ENCODE measurements around the gene TMEM25. TPM values are rescaled to one million over a fixed set of nuclear protein-coding genes. Genes with fewer than 3 reads are reported as not detected.
A peak's percentile ranks its signal among the peaks of the same experiment; 100 is the strongest.
"Not testable (repeated sequence)": the region's sequence is repeated elsewhere in the genome, so short reads cannot be mapped to it uniquely, and the experiment has no call there.

TMEM25 gene
- total RNA-seq, 4 donors from 2014 or later: 24.9 to 32.1 (median 27.3) TPM

DNA sequence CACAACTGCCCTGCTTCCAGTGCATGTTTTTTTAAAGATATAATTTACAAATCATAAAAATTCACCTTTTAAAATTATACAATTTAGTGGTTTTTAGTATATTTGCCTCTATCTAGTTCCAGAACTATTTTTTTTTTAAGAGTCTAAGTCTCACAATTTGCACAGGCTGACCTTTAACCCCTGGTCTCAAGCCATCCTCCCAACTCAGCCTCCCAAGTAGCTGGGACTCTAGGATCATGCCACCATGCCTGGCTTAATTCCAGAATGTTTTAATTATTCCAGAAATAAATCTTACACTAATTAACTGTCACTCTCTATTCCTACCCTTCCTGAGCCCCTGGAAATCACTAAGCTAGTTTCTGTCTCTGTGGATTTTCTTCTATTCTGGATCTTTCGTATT is 39.8 kb downstream of the TMEM25 start:
- no peaks in the 10 kb centered on the region for H3K9me3 ChIP-seq
- H3K36me3 ChIP-seq: no peaks in the 10 kb centered on the region
- H3K27me3 ChIP-seq: no peaks in the 10 kb centered on the region
- 91% methylated on average over 1 of the region's 1 CpG for WGBS
- no peak overlapping the region for H3K4me3 ChIP-seq
- peaks cover 37% of the 10 kb centered on the region for H3K4me1 ChIP-seq
- TF ChIP-seq POLR2A (IDR thresholded peaks at IDR 0.05): no peak
- TF ChIP-seq POLR2AphosphoS5 (IDR thresholded peaks at IDR 0.05): no peak
- no peak for TF ChIP-seq EP300 (IDR thresholded peaks at IDR 0.05)
- TF ChIP-seq, protein P1, sequence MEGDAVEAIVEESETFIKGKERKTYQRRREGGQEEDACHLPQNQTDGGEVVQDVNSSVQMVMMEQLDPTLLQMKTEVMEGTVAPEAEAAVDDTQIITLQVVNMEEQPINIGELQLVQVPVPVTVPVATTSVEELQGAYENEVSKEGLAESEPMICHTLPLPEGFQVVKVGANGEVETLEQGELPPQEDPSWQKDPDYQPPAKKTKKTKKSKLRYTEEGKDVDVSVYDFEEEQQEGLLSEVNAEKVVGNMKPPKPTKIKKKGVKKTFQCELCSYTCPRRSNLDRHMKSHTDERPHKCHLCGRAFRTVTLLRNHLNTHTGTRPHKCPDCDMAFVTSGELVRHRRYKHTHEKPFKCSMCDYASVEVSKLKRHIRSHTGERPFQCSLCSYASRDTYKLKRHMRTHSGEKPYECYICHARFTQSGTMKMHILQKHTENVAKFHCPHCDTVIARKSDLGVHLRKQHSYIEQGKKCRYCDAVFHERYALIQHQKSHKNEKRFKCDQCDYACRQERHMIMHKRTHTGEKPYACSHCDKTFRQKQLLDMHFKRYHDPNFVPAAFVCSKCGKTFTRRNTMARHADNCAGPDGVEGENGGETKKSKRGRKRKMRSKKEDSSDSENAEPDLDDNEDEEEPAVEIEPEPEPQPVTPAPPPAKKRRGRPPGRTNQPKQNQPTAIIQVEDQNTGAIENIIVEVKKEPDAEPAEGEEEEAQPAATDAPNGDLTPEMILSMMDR (IDR thresholded peaks at IDR 0.05): no peak
- H3K27ac ChIP-seq: no peak overlapping the region
- no peak for DNase-seq (ENCODE audit: low spot score in 2 of 2)

DNA sequence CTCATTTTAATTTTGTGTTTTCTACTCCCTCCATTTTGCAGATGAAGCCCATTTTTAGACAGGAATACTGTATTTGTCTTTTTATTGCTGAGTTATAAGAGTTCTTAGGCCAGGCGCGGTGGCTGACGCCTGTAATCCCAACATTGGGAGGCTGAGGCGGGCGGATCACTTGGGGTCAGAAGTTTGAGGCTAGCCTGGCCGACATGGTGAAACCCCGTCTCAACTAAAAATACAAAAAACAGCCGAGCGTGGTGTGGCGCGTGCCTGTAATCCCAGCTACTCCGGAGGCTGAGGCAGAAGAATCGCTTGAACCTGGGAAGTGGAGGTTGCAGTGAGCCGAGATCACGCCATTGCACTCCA is 40.7 kb downstream of the TMEM25 start:
- WGBS: 17% methylated on average over 15 of the region's 15 CpGs
- peak overlapping the region; percentile 97 for H3K4me3 ChIP-seq
- DNase-seq (ENCODE audit: low spot score in 2 of 2): not testable (repeated sequence)

DNA sequence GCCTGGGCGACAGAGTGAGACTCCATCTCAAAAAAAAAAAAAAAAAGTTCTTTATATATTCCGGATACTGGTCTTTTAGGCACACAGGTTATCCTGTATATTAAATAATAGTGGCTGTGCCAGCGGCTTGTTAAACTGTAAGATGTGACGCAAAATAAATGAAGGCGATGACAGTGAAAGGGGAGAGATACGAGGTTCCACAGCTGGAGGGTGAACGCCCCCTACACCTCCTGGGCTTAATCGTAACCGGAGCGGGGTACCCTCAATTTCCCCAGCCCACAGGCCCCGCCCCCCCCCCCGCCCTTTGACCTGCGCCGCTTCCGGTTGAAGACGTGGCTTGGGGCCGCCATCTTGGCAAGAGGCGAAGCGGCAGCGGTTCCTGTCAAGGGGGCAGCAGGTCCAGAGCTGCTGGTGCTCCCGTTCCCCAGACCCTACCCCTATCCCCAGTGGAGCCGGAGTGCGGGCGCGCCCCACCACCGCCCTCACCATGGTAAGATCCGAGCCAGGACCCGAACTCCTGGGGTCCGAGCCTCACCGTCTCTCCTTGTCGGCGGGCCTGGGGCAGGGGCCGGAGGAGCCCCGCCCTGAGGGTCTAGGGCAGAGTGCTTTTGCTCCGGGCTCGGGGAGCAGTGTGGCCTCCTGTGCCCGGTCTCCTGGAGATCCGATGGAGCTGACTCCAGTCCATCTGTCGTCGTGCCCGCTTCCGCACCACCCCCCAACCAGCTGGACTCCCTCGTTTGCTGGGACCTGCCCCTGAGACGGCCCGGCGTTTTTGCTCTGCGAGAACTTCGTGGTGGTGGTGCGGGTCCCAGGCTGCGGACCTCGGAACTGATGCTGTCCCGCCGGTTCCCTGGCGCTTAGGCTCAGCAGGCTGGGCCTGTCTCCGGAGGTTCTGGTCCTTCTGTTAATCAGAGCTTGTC is 41.3 kb downstream of the TMEM25 start, which contains the start of gene ARCN1:
ARCN1 (plus strand) TSS at position 349 of the 920 bp plus-strand sequence; CDS start at position 488, 139 bp downstream.
- Histone ChIP-seq H3K27me3 (no peaks in the 10 kb centered on the region), H3K9me3 (no peaks in the 10 kb centered on the region), H3K4me1 (peaks cover 44% of the 10 kb centered on the region), H3K36me3 (no peaks in the 10 kb centered on the region), H3K4me3 (peak within 1 kb of the TSS; percentile 97), H3K27ac (peak within 1 kb of the TSS; percentile 98)
- peak; percentile 88 to 92 for DNase-seq (ENCODE audit: low spot score in 2 of 2)
- peak in 1 of 2 donors; percentile 61 for TF ChIP-seq POLR2A (IDR thresholded peaks at IDR 0.05)
- TF ChIP-seq, protein P1 (IDR thresholded peaks at IDR 0.05): no peak
- WGBS: 1% methylated on average over 28 of the region's 55 CpGs

More for the DNA sequence above, 40.7 kb downstream of the TMEM25 start:
- not testable (repeated sequence) for H3K36me3 ChIP-seq, H3K9me3 ChIP-seq, H3K27me3 ChIP-seq
- H3K27ac ChIP-seq: peak overlapping the region; percentile 98
- H3K4me1 ChIP-seq: peaks cover 38% of the 10 kb centered on the region

DNA sequence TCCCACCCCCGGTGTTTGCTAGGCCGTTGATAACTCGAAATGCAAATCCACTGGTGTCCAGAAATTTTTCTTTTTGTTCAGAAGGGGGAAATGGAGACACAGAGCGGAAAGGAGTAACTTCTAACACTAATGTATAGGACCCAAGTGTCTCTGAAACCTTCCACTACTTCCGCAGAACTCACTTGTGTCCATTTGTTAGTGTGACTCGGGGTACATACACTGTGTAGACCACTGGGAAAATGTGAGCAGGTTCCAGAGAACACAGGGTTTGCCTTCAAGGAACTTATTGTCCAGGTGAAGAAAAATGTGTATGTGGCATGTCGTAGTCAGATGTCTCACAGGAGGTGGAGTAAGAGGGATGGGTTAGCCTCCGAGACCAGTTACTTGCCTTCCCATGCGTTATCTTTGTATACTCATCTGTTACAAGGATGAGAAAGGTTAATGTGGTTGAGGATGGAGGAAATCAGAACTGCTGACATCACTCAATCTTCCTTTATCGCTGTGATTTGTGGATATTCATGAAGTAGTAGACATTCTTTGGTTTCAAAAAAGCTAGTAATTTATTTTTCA is 42.1 kb downstream of the TMEM25 start:
- WGBS: 2% methylated on average over 10 of the region's 10 CpGs
- Histone ChIP-seq H3K4me1 (peaks cover 48% of the 10 kb centered on the region), H3K36me3 (no peaks in the 10 kb centered on the region), H3K4me3 (peak overlapping the region; percentile 97), H3K9me3 (no peaks in the 10 kb centered on the region), H3K27me3 (no peaks in the 10 kb centered on the region), H3K27ac (peak overlapping the region; percentile 98)
- DNase-seq (ENCODE audit: low spot score in 2 of 2): no peak
- TF ChIP-seq EP300 (IDR thresholded peaks at IDR 0.05): no peak
- TF ChIP-seq POLR2AphosphoS5 (IDR thresholded peaks at IDR 0.05): no peak
- TF ChIP-seq, protein P1 (IDR thresholded peaks at IDR 0.05): no peak
- TF ChIP-seq POLR2A (IDR thresholded peaks at IDR 0.05): no peak

DNA sequence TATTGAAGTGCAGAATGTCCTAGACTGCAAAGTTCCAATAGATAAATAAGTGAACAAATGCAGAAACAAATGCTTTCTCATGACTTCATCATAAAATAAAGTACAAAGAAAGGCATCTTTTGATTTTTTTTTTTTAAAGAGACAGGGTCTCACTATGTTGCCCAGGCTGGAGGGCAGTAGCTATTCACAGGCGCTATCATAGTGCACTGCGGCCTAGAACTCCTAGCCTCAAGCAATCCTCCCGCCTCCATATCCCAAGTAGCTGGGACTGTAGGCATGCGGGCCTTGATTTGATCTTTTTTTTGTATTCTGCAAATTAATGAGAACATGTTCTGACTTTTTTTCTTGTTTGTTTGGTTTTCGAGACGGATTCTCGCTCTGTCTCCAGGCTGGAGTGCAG is 43.6 kb downstream of the TMEM25 start:
- no peak overlapping the region for H3K27ac ChIP-seq
- H3K4me1 ChIP-seq: peaks cover 48% of the 10 kb centered on the region
- no peaks in the 10 kb centered on the region for H3K36me3 ChIP-seq
- H3K4me3 ChIP-seq: peak overlapping the region; percentile 97
- WGBS: 76% methylated on average over 7 of the region's 7 CpGs
- no peak for DNase-seq (ENCODE audit: low spot score in 2 of 2)
- TF ChIP-seq POLR2AphosphoS5 (IDR thresholded peaks at IDR 0.05) (no peak), POLR2A (IDR thresholded peaks at IDR 0.05) (no peak), EP300 (IDR thresholded peaks at IDR 0.05) (no peak)
- TF ChIP-seq, protein P1 (IDR thresholded peaks at IDR 0.05): no peak
- no peaks in the 10 kb centered on the region for H3K9me3 ChIP-seq
- no peaks in the 10 kb centered on the region for H3K27me3 ChIP-seq

DNA sequence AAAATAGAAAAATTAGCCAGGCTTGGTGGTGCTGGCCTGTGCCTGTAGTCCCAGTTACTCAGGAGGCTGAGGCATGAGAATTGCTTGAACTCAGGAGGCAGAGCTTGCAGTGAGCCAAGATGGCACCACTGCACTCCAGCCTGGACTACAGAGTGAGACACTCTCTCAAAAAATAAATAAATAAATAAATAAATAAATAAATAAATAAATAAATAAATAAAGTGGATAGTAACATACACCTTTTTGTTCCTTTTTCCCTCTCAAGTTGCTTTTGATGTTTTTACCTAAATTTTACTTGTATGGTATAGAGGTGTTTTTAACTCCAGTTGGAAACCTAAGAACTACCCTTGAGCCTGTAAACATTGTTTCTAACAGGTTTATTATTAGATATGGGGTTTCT is 47.0 kb downstream of the TMEM25 start:
- Histone ChIP-seq H3K4me1 (peaks cover 47% of the 10 kb centered on the region), H3K36me3 (peaks cover 16% of the 10 kb centered on the region)
- not testable (repeated sequence) for DNase-seq (ENCODE audit: low spot score in 2 of 2); H3K27me3 ChIP-seq; H3K9me3 ChIP-seq; H3K27ac ChIP-seq; H3K4me3 ChIP-seq

All from suprapubic skin (tissue), 4 donors.